NCI-H524 (cell line): Measurements from ENCODE around the gene OR2AT4.
"Not testable (repeated sequence)": the region's sequence is repeated elsewhere in the genome, so short reads cannot be mapped to it uniquely, and the experiment has no call there.

Experiments
- DNase-seq, 2 experiments: peaks; one replicate each; lab custom pipeline; 2025; lab: John Stamatoyannopoulos, UW

Gene OR2AT4

DNA sequence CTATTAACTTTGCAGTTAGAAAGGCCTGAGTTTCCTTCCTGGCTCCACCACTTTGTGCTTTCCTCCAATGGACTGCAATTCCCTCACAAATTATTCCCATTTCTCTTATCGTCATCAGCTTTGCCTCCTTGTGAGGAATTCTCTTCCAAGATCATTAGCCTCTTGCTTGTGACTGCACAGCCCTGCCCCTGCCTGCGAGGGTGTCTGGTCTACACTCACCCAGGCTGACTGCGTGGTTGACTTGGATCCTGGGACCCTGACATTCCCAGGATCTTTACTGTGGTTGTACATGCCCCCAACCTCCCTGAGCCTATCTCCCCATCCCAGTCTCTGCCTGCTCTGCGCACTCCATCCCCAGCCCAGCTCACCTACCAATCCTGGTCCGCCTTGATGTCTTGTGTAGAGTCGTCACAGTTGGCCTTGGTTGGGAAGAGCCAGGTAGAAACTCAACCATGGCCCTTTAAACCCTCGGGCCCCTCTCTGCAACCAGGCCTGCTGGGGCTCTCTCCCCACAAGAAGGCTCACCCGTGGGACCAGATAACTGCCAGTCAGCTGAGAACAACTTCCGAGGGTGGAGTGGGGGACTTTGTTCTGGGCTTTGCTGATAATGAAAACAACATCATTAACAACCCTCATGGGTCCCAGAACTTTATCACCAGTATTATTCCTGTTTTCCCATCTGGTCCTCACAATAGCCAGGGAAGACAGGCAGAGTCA, at the start of gene OR2AT4:
OR2AT4 (minus strand) TSS at position 421 of the 717 bp plus-strand sequence.
- DNase-seq = no peak

DNA sequence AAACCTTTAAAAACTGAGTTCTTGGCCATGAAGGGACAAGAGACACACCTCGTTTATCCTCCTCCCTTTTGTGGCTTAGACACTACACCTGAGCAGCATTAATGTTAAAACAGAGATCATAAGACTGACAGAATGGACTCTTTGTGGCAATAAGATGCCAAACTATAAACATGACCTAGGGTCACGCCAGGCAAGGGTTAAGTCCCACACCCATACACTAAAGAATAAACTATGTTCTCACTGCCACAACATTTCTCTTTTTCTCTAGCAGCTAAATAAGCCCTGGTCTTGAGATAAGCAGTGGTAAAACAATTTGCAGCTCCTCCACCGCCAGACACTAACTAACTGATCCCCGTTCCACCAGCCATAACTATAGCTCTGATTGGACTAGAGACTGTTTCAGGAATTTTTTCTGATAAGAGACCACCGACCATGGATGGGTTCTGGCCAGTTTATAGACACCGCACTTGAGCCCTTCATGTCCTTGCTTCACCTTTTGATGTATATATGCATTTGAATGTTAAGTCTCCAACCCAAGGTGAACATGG, 49.4 kb upstream of the OR2AT4 start:
- DNase-seq = no peak

DNA sequence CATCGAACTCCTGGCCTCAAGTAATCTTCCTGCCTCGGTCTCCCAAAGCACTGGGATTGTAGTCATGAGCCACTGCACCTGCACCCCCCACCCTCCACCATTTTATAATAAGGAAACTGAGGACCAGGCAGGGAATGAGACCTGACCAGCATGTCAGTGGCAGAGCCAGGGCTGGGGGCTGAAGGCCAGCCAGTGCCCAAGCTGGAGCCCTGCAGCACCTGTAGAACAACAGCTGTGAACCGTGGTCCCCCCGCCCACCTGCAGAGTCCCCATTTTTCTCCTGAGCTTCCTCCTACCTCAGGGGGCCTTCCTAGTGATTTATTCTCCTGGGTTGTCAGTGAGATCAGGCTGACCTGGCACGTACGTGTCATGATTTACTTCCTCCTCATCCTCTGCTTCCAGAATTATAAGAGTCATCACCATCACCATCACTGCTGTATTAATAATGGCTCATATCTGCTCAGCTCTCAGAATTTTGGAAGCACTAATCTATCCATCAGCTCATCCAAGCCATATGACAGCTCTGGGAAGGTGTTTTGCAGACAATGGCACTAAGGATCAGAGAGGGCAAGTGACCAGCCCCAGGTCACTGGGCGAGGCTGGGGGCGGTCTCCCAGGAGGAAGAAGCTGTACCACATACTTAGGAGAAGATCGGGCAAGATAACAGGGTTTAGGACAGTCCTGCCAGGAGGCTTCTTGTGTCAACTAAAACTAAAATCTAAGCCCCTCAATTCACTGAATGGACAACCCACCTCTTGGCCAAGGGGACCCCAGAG, 48.7 kb upstream of the OR2AT4 start:
- no peak for DNase-seq

DNA sequence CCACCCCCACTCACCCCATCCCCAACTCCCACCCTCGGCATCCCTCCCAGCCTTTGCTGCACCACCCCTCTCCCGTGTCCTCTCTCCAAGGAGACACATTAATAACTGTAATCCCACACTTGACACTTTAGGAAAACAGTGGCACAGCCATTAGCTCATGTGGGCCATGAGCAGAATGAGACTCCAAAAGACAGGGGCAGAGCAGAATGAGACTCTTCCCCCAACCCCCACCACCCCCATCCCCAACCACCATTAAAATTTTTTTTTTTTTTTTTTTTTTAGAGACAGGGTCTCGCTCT, 48.0 kb upstream of the OR2AT4 start:
- DNase-seq = no peak

DNA sequence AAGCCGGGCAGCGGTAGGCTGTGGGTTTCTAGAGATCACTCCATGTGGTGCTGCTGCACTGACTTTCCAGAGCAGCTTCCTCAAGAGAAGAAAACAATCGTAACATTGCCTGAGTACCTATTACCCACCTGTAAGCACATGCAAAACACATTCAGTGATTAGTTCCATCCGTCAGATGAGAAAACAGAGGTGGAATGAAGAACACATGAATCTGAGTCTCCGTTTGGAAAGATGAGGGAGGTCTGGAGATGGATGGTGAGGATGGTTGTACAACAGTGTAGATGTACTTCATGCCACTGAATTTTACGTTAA, 46.7 kb upstream of the OR2AT4 start:
- DNase-seq = no peak

DNA sequence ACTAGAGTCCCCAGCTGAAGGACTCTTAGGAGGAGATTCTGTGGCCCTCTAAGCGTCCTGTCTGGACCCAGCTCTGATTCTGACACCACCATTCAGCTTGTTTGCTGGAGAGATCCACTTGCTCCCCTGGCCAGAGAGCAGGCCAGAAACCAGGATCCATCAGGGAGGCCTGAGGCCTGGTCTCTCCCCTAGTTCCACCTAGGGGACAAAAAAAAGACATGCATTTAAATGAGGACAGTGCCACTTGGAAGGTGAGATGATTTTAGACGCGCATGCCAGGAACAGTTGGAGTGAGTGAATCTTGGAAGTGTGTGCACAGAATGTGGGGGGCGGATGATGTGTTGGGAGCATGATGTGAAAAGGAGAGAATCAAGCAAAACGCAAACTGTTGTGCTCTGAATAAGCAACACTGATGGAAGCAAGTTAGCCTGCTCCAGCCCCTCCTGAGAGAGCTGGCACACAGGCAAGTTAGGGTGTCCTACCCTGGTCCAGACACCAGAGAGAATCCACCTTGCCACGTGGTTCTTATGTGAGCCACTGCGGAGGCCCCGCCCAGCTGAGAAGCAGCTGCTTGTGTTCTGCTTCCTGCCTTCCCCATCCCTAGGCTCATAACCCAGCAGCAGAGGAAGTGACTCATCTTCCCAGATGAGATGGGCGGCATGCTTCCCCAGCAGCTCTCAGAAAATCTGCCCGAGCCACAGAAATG, 46.2 kb upstream of the OR2AT4 start:
- peak in 1 of 2 experiments; percentile 11 for DNase-seq

DNA sequence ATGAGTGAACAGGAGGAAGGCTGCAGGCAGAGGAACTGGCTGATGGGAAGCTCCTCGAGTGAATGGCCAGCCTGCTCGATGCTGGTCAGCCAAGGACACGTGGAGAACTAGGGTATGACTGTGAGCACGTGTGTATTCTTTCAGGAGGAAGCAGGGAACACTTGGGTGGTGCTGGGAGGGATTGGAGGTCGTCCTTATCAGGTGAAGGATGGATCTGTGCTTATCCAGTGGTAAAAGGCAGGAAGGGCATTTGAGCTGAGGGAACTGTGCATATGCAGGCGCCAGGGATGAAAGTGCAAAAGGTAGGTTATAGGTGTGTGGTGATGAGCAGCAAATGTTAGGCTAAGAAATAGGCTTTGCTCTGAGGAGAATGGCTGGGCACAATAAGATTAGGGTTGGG, 44.5 kb upstream of the OR2AT4 start:
- DNase-seq = no peak

DNA sequence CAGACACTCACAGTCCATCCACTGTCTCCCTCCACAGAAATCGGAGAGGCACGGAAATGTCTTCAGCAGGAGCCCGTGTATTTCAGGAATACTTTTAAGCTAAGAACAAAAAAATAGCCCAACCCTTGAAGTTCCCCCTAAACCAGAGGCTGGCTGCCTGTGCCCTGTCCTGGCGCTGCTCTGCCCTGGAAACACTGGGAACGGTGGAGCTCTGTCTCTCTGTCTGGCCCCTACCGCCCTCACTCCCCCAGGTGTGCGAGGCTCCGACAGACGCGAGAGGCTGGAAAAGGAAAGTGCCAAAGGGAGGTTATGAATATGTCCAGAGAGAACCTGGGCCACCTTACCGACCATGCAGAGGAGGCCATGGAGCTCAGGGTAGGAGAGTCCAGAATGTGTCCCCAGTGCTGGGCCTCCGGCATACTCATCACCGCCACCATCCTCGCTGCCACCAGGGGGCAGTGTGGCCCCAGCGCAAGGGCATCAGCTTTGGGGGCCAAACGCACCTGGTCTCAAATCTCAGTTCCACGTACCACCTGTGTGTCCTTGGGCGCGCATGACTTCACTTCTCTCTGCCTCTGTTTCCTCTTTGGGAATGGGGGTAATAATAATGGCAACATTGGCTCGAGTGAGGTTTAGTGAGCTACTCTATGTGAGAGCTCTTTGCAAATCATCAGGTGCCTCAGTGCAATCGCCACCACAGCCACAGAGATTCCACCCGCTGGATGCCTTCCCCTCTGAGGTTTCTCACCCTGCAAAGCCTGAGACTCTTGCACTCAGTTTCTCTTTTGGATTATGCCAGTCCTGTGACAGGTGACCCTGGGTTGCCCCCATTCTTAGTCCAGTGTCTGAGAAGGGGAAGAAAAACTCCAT, 43.8 kb upstream of the OR2AT4 start:
- DNase-seq = peak; percentile 16 to 55

DNA sequence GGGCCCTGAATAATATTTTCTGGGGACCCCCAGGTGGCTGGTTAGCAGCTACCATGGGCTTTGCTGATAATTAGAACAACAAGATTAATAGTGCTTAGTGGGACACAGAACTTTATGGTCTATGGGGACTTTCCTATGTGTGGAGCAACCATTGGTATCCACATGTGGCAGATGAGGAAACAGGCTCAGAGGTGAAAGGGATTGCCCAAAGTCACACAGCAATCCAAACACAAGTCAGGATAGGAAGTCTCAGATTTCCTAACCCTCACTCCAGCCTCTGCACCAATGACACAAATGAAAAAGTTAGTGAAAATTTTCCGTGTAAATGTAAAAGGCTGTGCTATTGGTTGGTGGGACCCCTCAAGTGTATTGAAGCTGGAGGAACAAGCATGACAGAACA, 39.0 kb upstream of the OR2AT4 start:
- DNase-seq = no peak

DNA sequence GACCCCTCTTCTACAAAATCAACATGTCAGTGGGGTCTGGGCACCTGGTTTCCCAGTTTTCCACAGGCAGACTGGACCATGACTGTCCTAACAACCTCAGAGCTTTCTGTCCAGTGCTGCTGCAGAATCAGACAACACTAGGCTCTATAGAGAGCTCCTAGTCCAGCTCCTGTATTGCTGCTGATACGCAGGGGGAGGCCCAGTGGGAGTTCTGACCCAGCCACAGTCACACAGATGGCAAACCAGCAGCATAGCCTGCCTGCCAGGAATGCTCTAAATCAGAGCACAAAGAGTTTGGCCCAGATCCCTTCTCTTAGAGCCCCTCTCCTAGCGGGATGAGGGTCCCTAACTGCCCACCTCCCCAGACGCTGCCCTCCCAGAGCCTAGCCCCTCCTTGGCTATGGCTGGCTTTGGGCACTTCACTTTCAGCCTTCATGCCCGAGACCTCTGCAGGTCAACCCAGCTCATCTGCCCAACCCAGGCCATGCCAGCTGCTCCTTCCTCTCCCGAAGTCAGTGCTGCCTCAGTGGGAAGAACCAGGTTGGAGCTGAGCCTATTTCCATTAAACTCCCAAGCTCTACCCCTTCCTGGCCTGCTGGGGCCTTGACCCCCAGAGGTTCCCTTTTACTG, 38.5 kb upstream of the OR2AT4 start:
- DNase-seq = no peak

DNA sequence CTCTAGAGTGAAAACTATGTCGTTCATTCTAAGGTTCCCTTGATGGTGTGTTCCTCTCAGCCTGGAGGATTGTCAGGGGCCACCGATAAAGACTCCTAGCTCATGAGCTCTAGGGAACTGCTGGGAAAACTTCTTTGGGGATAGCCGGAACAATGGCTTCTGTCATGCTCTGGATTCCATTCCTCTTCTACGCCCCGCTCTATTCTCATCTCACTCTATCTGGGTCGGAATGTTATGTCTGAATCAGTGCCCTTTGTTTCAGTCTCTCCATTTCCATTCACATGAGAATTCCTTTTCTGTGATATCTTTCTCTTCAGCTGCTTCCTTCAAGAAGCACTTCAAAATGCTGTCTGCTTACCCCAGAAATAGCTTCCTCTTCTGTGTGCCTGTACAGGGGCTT, 37.3 kb upstream of the OR2AT4 start:
- no peak for DNase-seq

DNA sequence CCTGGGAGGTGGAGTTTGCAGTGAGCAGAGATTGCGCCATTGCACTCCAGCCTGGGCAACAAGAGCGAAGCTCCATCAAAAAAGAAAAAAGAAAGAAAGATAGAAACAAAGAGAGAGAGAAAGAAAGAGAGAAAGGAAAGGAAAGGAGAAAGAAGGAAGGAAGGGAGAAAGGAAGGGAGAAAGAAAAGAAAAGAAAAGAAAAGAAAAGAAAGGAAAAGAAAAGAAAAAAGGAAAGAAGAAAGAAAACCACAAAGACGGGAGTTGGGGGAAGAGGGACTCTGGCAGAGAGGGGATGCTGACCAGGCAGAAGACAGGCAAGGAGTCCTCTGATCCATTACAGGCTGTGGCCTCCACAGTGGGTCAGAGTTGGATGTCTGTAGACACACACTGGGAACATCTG, 35.4 kb upstream of the OR2AT4 start:
- DNase-seq = no peak

DNA sequence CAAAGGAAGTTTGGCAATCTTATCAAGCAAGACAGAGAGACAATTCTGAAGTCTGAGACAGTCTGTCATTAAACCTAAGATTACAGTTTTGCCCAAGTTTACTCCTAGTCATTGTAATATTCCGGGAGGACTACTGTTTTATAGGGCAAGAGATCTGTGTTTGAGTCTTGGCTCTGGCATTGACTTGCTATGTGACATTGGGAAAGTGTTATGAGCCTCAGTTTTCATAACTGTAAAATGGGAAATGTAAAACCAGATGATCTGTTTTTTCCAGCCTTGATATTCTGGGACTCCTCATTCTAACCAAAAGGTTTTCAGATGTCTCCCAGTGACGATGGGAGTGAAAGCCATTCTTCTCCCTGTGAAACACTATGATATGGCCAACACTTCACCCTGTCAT, 29.9 kb upstream of the OR2AT4 start:
- DNase-seq = no peak

DNA sequence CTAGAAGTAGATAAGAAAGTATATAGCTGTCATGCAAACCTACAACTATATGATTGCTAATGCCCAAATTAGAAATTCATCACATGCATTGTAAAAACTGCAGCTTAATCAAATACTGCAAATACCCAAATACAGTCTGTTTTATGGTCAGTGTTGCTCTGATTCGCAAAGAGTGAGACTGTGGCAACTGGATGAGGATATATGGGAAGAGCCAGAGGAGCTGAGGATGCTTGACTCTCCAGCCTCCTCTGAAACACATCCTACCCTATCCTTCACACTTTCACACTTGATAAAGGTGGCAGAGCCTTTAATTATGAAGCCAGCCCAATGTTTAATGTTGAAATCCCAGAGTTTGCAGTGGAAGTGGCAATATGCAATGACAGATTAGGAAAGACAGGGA, 21.9 kb upstream of the OR2AT4 start:
- no peak for DNase-seq

DNA sequence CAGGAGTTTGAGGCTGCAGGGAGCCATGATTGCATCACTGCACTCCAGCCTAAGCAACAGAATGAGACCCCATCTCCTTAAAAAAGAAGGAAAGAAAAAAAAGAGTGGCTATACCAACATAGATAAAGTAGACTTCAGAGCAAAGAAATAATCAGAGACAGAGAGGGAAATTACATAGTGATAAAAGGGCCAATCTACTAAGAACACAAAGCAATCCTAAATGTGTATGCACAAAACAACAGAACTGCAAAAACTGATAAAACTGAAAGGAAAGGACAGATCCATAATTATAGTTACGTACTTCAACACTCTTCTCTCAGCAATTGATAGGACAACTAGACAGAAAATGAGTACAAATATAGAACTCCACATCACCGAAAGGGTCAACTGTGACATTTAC, 17.8 kb upstream of the OR2AT4 start:
- no peak for DNase-seq

DNA sequence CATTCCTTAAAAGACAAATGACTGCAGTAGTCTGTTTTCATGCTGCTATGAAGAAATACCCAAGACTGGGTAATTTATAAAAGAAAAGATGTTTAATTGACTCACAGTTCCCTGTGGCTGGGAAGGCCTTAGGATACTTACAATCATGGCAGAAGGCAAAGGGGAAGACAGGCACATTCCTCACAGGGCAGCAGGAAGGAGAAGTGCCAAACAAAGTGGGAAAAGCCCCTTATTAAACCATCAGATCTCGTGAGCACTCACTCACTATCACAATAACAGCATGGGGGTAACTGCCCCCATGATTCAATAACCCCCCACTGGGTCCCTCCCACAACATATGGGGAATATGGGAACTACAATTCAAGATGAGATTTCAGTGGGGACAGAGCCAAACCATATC, 16.4 kb upstream of the OR2AT4 start:
- DNase-seq = no peak

DNA sequence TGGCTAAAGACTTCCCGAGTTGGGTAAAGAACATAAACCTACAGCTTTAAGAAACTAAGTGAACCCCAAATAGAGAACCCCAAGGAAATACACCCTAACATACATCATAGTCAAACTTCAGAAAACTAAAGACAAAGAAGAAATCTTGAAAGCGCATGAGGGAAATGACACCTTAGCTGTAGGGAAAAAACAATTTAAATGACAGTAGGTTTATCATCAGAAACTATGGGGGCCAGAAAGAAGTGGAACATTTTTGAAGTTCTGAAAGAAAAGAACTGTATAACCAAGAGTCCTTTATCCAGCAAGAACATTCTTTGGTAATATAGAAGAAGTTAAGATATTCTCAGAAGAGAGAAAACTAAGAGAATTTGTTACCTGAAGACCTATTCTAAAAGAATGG, 15.5 kb upstream of the OR2AT4 start:
- no peak for DNase-seq

DNA sequence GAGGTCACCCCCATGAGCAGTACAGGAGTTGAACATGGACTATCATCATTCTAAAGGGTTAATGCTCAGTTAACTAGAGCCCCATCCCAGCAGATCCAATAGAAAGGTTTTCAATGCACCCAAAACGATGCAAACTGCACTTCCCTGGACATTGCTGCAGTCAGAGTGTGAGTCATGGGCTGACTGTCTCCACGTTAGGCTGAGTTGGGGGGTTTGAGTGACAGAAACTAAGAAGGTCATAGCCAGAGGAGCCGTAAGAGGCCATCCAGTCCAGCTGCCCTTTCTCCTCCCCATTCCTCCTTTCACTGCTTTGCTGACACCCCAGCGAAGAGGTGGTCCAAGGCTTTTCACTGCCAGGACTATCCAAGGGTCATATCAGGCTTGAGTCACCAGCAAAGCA, 10.5 kb upstream of the OR2AT4 start:
- DNase-seq = no peak

DNA sequence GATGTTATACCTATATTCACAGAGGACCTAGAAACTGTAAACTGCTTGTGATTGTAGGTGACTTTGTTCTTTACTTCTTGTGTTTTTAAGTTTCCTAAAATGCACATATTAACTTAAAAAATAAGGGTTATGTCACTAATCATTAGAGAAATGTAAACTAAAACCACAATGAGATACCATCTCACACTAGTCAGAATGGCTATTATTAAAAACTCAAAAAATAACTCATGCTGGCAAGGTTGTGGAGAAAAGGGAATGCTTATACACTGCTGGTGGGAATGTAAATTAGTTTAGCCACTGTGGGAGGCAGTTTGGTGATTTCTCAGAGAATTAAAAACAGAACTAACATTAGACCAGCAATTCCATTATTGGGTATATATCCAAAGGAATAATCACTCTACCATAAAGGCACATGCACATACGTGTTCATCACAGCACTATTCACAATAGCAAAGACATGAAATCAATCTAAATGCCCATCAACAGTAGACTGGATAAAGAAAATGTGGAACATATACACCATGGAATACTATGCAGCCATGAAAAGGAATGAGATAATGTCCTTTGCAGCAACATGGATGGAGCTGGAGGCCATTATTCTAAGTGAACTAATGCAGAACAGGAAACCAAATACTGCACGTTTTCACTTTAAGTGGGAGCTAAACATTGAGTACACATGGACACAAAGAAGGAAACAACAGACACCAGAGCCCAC, 9.4 kb upstream of the OR2AT4 start:
- DNase-seq = not testable (repeated sequence)

DNA sequence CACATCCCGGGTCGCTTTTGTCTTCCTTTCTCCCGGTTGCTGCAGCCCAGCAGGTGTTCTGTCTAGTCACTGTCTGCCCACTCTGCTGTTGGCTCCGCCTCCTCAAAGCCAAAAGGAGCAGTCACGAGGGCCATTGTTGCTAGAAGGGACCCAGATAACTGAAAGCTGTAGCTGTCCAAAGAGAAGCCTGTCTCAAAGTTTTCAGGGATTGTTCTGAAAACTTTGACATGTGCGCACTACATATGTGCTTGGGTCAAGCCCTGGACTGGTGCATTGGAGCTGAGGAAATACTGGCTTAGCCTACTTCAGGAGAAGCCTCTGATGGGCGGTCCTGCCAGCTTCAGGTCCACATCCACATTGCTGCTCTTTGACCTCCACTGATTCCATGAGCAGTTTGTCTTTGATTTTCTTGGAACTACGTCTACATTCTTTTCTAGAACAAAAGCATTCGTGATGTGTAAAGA, 8.8 kb upstream of the OR2AT4 start:
- peak in 1 of 2 experiments; percentile 15 for DNase-seq
